Endothelial cell of umbilical vein (primary cell): ENCODE results near the gene CYSLTR2. TPM values are rescaled to one million over a fixed set of nuclear protein-coding genes. Genes with fewer than 3 reads are reported as not detected.

ENCODE experiments used
- BruUV-seq: library from RNA; stranded (reverse); fragments of 400-500 nt; replicated peaks from 2 replicates; lab custom pipeline; 2021; lab: Mats Ljungman, UMichigan
- CTCF ChIA-PET: fragments of 300-600, 350-600 bp; sonication (Branson Sonifier 250); formaldehyde crosslinking; loops from one replicate; lab custom pipeline; 2021; ENCODE audit warnings: antibody characterized with exemption, inconsistent platforms; lab: Charles Lee
- POLR2A ChIA-PET: fragments of 300-600, 350-600 bp; sonication (Branson Sonifier 250); formaldehyde crosslinking; loops from one replicate; lab custom pipeline; 2021; ENCODE audit warnings: antibody characterized with exemption, inconsistent platforms; lab: Charles Lee
- DNase-seq: peaks from one replicate; pipeline ENCODE4 v3.0.0-alpha.2; 2011; ENCODE audit warnings: low read depth, low spot score
- FAIRE-seq: peaks from 2 replicates; lab custom pipeline; 2011; peaks lifted over from hg19 to GRCh38; lab: Jason Lieb, UNC
- H2AFZ ChIP-seq: 2 replicates; pipeline ENCODE4 v1.6.0; 2012; ENCODE audit warnings: low read depth, low read length, control low read depth, inconsistent platforms
- H3K27ac ChIP-seq: 2 replicates; pipeline ENCODE4 v1.5.1; 2011; ENCODE audit warnings: low read depth, mild to moderate bottlenecking, control low read depth, low read length, moderate library complexity; ENCODE audit not compliant: insufficient read depth
- H3K27me3 ChIP-seq, 2 experiments: 2 replicates each; pipeline versions ENCODE4 v1.6.0 to v1.6.1; 2011; ENCODE audit warnings: low read length in 2 of 2, mixed read lengths in 1 of 2; ENCODE audit not compliant: control insufficient read depth in 2 of 2, insufficient read depth in 2 of 2
- H3K36me3 ChIP-seq, 2 experiments: 2 replicates in 1 of 2; 3 replicates in 1 of 2; pipeline ENCODE4 v1.5.1; 2011; ENCODE audit warnings: low read length in 2 of 2, mild to moderate bottlenecking in 1 of 2, moderate library complexity in 1 of 2; ENCODE audit not compliant: control insufficient read depth in 2 of 2, insufficient read depth in 2 of 2; ENCODE audit errors: extremely low read depth in 1 of 2
- H3K4me1 ChIP-seq: 3 replicates; pipeline ENCODE4 v1.5.1; 2011; ENCODE audit warnings: mild to moderate bottlenecking, low read length; ENCODE audit not compliant: control insufficient read depth, insufficient read depth; ENCODE audit errors: extremely low read depth
- H3K4me2 ChIP-seq: 2 replicates; pipeline ENCODE4 v1.6.1; 2011; ENCODE audit warnings: low read length, control low read depth, mixed read lengths; ENCODE audit not compliant: insufficient read depth
- H3K4me3 ChIP-seq, 3 experiments: fragments of 200-600 bp in 1 of 3; sonication (generic), shearing (Covaris generic) in 1 of 3; replicated peaks in 1 of 3; 2 replicates each; pipeline ENCODE4 v1.5.1; 2011 to 2016; ENCODE audit warnings: control low read depth in 3 of 3, low read length in 3 of 3, mild to moderate bottlenecking in 2 of 3, inconsistent platforms in 1 of 3, low read depth in 1 of 3, moderate library complexity in 1 of 3; ENCODE audit not compliant: insufficient read depth in 1 of 3
- H3K79me2 ChIP-seq: 2 replicates; pipeline ENCODE4 v1.6.0; 2012; ENCODE audit warnings: low read length, inconsistent platforms; ENCODE audit not compliant: control insufficient read depth, insufficient read depth
- H3K9ac ChIP-seq: replicated peaks from 2 replicates; pipeline ENCODE3; 2011; ENCODE audit warnings: low read length, control low read depth; ENCODE audit not compliant: insufficient read depth; ENCODE audit errors: extremely low read depth
- H3K9me1 ChIP-seq: replicated peaks from 3 replicates; pipeline ENCODE4 v1.6.0; 2011; ENCODE audit warnings: mild to moderate bottlenecking, low read length; ENCODE audit not compliant: control insufficient read depth, insufficient read depth; ENCODE audit errors: extremely low read depth
- H3K9me3 ChIP-seq: replicated peaks from 2 replicates; pipeline ENCODE4 v1.5.1; 2012; ENCODE audit warnings: low read length, inconsistent platforms; ENCODE audit not compliant: control insufficient read depth, insufficient read depth
- H4K20me1 ChIP-seq: replicated peaks from 2 replicates; pipeline ENCODE3; 2011; ENCODE audit warnings: mild to moderate bottlenecking, low read length; ENCODE audit not compliant: control insufficient read depth, insufficient read depth; ENCODE audit errors: extremely low read depth
- CTCF ChIP-seq, 2 donors: IDR thresholded peaks; 1 replicate in 1 of 2; 2 replicates in 1 of 2; pipeline ENCODE4 v1.5.1; 2011; ENCODE audit warnings: low read length in 2 of 2, mild to moderate bottlenecking in 2 of 2, moderate library complexity in 2 of 2, control low read depth in 1 of 2, inconsistent platforms in 1 of 2, low read depth in 1 of 2; ENCODE audit not compliant: insufficient read depth in 1 of 2; ENCODE audit errors: extremely low read depth in 1 of 2
- EZH2 ChIP-seq: IDR thresholded peaks from 2 replicates; pipeline ENCODE4 v1.6.1; 2012; ENCODE audit warnings: borderline replicate concordance, low read depth, mild to moderate bottlenecking, moderate library complexity, low read length, inconsistent platforms; ENCODE audit not compliant: severe bottlenecking
- FOS ChIP-seq: IDR thresholded peaks from 2 replicates; pipeline ENCODE4 v1.6.1; 2011; ENCODE audit warnings: mild to moderate bottlenecking, low read length, moderate library complexity, borderline replicate concordance; ENCODE audit not compliant: insufficient read depth
- GATA2 ChIP-seq: IDR thresholded peaks from 2 replicates; pipeline ENCODE4 v1.7.0; 2011; ENCODE audit warnings: low read depth, mild to moderate bottlenecking, moderate library complexity, mixed read lengths, low read length; ENCODE audit not compliant: insufficient read length, insufficient read depth
- JUN ChIP-seq: IDR thresholded peaks from 2 replicates; pipeline ENCODE4 v1.6.1; 2011; ENCODE audit warnings: borderline replicate concordance, low read depth; ENCODE audit not compliant: insufficient read length, insufficient read depth
- MAX ChIP-seq: IDR thresholded peaks from 2 replicates; pipeline ENCODE4 v1.6.1; 2011; ENCODE audit not compliant: insufficient read depth, insufficient read length
- MYC ChIP-seq: IDR thresholded peaks from one replicate; pipeline ENCODE4 v1.6.1; 2011; ENCODE audit warnings: mild to moderate bottlenecking, low read depth, low read length
- POLR2A ChIP-seq: IDR thresholded peaks from 2 replicates; pipeline ENCODE4 v1.6.1; 2012; ENCODE audit warnings: low read depth, mild to moderate bottlenecking, control low read depth, low read length
- POLR2AphosphoS5 ChIP-seq: IDR thresholded peaks from 2 replicates; pipeline ENCODE4 v1.6.1; 2012; ENCODE audit warnings: low read depth, mild to moderate bottlenecking, control low read depth, low read length, moderate library complexity; ENCODE audit not compliant: insufficient read depth
- dilution Hi-C: fragments of 300-500 bp; cut with MboI; formaldehyde crosslinking; loops from one replicate; pipeline ENCODE4 v1.15.0; 2019; ENCODE audit warnings: low sequenced_read_pairs; ENCODE audit not compliant: extremely low pct_ligation_motif_present
- intact Hi-C: fragments of 100-400 bp; cut with micrococcal nuclease; formaldehyde crosslinking; loops from one replicate; pipeline ENCODE4 v1.10.0; 2022
- polyA plus RNA-seq, 4 experiments: library from polyadenylated mRNA; depleted of rRNA in 3 of 4; stranded (reverse) in 3 of 4; unstranded in 1 of 4; fragments of >200 nt; gene quantifications; 2 replicates each; pipeline versions ENCODE4 v1.2.1 to v1.2.3, GENCODE V29; 2011 to 2012; ENCODE audit warnings: missing spikeins in 1 of 4
- total RNA-seq: library from RNA; stranded (reverse); gene quantifications from 2 replicates; pipeline ENCODE4 v1.2.3, GENCODE V29; 2021

The CYSLTR2 gene
- total and polyA plus RNA-seq, 2 donors (not counting 3 experiments of a cell fraction or from before 2014, with no cell fraction given), result 0.10 to 0.31 TPM

GRCh38 chr13:48723168-48723567, 69.4 kb downstream of the CYSLTR2 start:
- ChIA-PET POLR2A (no interaction called here), CTCF (interaction anchor here (1.1 to 2.3 kb wide), 2 partner anchors 9 to 11 kb away, joined by 3 to 5 read pairs; no protein-coding TSS in a partner anchor)
- no peaks in the 10 kb centered on the region for H3K4me1 ChIP-seq
- H3K36me3 ChIP-seq, result no peaks in the 10 kb centered on the region
- no TSS peak for BruUV-seq
- intact Hi-C loops (no loop called here), dilution Hi-C loops (no loop called here)
- peaks cover 6 to 10% of the 10 kb centered on the region in 2 experiments for H3K27me3 ChIP-seq
- H3K9ac ChIP-seq, result no peak overlapping the region
- no peak for DNase-seq
- no peaks in the 10 kb centered on the region for H3K9me3 ChIP-seq
- H2AFZ ChIP-seq, result no peak overlapping the region
- no peak overlapping the region for H3K27ac ChIP-seq
- no peaks in the 10 kb centered on the region for H4K20me1 ChIP-seq
- H3K9me1 ChIP-seq, result no peaks in the 10 kb centered on the region
- TF ChIP-seq EZH2 (no peak), FOS (no peak), GATA2 (no peak), POLR2A (no peak), CTCF (IDR thresholded peaks at IDR 0.05; ENCODE audit: extremely low read depth in 1 of 2, insufficient read depth in 1 of 2, low read depth in 1 of 2, low read length in 2 of 2) (no peak), JUN (no peak), POLR2AphosphoS5 (no peak), MYC (no peak), MAX (no peak)
- H3K4me2 ChIP-seq, result no peak overlapping the region
- no peak overlapping the region for H3K4me3 ChIP-seq
- no peak for FAIRE-seq
- no peaks in the 10 kb centered on the region for H3K79me2 ChIP-seq
